Glomerular visceral epithelial cell (primary cell): Measurements from ENCODE around the gene MTOR.
"Not testable (repeated sequence)": the region's sequence is repeated elsewhere in the genome, so short reads cannot be mapped to it uniquely, and the experiment has no call there.

Experiments used
- DNase-seq: peaks from one replicate; pipeline ENCODE4 v3.0.0-alpha.2; 2016; ENCODE audit errors: extremely low spot score

MTOR gene

GRCh38 chr1:11262171-11263049 lies at the start of gene MTOR:
MTOR (minus strand) TSS chr1:11262551; CDS start chr1:11259409, 3,142 bp downstream.
- DNase-seq = peak; percentile 100

GRCh38 chr1:11309385-11309784 lies 47.0 kb upstream of the MTOR start:
- no peak for DNase-seq

GRCh38 chr1:11308699-11309224 lies 46.4 kb upstream of the MTOR start:
- DNase-seq = no peak

- DNase-seq = peak; percentile 16
Observed at GRCh38 chr1:11307852-11308251, 45.5 kb upstream of the MTOR start.

- DNase-seq = not testable (repeated sequence)
Observed at GRCh38 chr1:11305516-11305915, 43.2 kb upstream of the MTOR start.

- no peak for DNase-seq
Observed at GRCh38 chr1:11302366-11302765, 40.0 kb upstream of the MTOR start.

- no peak for DNase-seq
Observed at GRCh38 chr1:11301601-11302000, 39.2 kb upstream of the MTOR start.

- no peak for DNase-seq
Observed at GRCh38 chr1:11299225-11299574, 36.8 kb upstream of the MTOR start.

- DNase-seq = no peak
Observed at GRCh38 chr1:11298390-11299224, 36.3 kb upstream of the MTOR start.

- DNase-seq = not testable (repeated sequence)
Observed at GRCh38 chr1:11297774-11298173, 35.4 kb upstream of the MTOR start.

GRCh38 chr1:11295905-11296304 lies 33.6 kb upstream of the MTOR start:
- no peak for DNase-seq

GRCh38 chr1:11294951-11295350 lies 32.6 kb upstream of the MTOR start:
- DNase-seq = no peak

GRCh38 chr1:11293856-11294255 lies 31.5 kb upstream of the MTOR start:
- no peak for DNase-seq

GRCh38 chr1:11291049-11291448 lies 28.7 kb upstream of the MTOR start:
- no peak for DNase-seq

- DNase-seq = no peak
Observed at GRCh38 chr1:11289064-11289463, 26.7 kb upstream of the MTOR start.

- DNase-seq = peak; percentile 11
Observed at GRCh38 chr1:11286735-11287410, 24.5 kb upstream of the MTOR start.

- no peak for DNase-seq
Observed at GRCh38 chr1:11285883-11286734, 23.8 kb upstream of the MTOR start.

- DNase-seq = no peak
Observed at GRCh38 chr1:11284784-11285183, 22.4 kb upstream of the MTOR start.

GRCh38 chr1:11283151-11283550 lies 20.8 kb upstream of the MTOR start:
- no peak for DNase-seq

GRCh38 chr1:11281518-11282331 lies 19.4 kb upstream of the MTOR start:
- DNase-seq = no peak
